NCI-H1436 treated with DMSO at 0.1 percent for 48 hours (cell line): Measurements from ENCODE around the gene RIMS4.

Experiments used
- DNase-seq: peaks from one replicate; lab custom pipeline; 2025; lab: John Stamatoyannopoulos, UW

Gene RIMS4

DNA sequence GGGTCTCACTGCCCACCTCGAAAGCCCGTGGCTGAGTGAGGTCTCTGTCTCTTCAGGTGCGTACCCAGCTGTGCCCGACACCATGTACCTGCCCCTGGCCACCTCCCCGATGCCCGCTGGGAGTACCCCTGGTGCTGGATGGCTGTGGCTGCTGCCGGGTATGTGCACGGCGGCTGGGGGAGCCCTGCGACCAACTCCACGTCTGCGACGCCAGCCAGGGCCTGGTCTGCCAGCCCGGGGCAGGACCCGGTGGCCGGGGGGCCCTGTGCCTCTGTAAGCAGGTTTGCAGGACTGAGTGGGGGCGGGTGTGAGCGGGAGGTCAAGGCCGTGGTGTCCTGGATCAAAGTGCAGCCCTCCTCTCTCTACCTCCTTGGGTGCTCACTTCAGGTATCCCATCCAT, 90.5 kb downstream of the RIMS4 start:
- no peak for DNase-seq

DNA sequence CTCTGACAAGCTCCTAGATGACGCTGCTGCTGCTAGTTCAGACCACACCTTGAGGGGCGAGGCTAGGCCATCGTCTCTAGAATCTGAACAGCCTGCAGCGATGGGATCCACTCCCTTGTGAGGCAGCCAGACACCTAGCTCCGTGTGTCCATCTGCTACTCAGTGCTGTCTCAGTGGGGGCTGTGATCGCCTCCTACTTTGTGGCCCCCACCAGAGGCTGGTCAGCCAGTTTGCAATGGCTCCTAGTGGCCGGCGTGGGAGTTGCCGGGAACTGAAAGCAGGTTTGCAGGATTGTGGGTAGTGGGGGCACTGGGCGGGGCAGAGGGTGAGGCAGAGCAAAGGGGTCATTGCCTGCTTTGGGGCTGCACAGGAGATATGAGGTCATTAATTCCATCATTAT, 92.4 kb downstream of the RIMS4 start:
- no peak for DNase-seq

DNA sequence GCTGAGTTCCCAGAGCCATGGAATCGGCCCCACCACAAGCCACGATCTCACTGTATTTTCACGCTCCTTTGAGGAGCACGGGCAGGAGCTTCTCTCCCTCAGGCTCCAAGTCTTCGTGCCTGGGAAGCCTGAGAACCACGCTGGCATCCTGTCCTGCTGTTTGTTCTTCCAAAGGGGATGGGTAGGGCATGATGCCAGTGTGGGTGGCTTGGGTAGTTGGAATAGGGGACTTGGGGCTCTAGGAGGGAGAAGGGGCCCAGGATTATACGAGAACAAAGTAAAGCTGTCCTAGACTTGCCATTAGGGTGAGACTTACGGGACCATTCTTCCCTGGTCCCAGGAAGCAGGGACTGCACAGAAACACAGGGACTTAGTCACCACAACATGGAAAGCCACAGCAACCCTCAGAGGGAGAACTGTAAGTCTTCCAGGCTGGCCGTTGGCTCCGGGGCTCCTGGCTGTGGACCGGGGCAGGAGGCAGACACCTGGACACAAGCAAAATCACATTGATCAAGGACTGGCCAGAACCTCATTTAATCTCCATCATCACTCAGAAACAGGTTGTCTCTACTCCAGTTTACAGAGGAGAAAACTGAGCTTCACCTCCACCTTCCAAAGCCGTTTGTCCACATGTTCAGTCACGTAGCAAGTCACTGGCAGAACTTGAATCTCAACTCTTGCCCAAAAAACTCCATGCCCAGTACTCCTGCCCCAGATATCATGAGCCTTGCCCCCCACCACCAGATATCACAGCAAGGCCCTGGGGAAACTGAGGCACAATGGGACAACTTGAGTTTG, 93.8 kb downstream of the RIMS4 start:
- no peak for DNase-seq

DNA sequence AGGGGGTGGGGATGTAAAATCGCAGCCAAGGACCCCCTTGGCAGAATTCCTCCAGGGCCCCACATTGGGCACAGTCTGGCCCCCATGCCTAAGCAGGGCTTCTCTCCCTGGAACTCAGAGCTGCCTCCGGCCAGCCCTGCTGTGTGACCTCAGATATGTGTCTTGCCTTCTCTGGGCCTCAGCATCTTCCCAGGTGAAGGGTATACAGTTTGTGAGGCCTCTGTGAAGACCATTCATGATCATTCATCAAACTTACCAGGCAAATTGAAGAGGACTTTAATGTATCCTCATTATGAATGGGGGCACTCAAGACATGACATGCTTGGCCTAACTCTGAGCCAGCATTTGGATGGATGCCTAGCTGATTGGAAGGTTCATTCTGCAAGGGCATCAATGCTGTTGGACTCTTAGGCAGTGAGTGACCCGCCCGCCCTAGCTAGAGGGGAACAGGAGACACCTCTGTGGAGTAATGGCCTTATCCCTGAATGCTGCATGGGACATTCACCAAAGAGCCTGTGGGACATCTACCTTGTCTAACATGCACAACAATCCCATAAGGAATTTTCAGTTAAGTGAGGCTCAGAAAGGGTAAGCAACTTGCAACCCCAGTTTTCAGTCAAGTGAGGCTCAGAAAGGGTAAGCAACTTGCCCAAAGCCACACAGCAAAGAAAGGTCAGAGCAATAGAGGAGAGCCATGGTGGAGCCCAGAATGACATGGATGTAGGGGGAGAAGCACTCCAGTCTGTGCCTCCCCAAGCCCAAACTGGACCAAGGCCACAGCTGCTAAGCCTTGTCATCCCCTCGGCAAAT, 94.6 kb downstream of the RIMS4 start:
- DNase-seq = no peak

DNA sequence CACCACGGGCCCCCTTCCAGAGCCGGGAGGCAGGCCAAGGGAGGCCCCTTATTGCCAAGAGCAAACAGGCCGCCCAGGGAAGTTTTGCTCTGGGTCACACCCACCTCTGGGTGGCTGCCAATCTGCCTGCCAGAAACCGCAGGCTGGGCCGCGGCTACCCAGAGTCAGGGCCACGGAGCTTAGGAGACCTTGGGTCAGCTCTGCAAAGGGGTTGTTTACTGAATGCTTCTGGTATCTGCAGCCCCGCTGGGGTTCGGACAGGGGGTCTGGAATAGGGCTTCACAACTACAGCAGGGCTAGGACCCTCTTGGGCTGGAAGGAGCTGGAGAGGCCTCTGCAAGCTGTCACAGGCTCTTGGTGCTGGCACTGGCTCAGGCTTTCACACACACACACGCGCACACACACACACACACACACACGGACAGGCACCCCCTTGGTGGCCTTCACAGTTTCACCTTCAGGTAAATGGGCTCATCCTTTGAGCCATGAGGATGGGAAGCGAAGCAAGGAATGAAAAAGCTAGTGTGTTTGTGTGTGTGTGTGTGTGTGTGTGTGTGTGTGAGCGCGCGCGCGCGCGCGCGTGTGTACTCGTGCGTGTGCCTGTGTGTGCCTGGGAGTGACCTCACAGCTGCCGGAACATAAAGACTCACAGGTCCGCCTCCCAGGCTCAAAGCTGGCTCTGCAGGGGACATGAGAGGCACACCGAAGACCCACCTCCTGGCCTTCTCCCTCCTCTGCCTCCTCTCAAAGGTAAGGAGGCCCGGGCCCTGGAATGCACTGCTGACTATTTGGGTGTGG, 95.4 kb downstream of the RIMS4 start, which contains the start of gene CCN5:
CCN5 (plus strand) TSS at position 669 of the 798 bp plus-strand sequence; CDS start at position 691, 22 bp downstream.
- DNase-seq = no peak

- DNase-seq = no peak
Observed at GRCh38 chr20:44714102-44714700, 96.1 kb downstream of the RIMS4 start.

- no peak for DNase-seq
Observed at GRCh38 chr20:44711237-44711636, 99.1 kb downstream of the RIMS4 start.

DNA sequence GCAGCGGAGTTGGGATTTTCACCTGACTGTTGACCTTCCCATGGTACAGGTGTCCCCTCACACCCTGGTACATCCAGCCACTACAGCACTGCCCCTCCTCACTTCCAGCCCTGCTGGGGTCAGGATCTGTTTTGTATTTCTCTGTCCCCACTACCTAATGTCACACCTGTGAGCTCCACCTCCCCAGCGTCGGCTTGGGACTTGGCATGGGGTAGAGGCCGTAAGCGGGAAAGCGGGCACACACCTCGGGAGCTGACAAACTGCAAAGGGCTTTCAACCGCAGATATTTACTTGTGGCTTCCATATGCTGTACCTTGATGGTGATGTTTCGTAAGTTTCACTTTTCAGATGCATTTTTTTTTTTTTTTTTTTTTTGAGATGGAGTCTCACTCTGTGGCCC, 100.5 kb downstream of the RIMS4 start:
- DNase-seq = no peak

GRCh38 chr20:44709380-44709779, 101.0 kb downstream of the RIMS4 start:
- DNase-seq = no peak

- DNase-seq = no peak
Observed at GRCh38 chr20:44707018-44707579, 103.2 kb downstream of the RIMS4 start.

- DNase-seq = no peak
Observed at GRCh38 chr20:44706301-44707017, 103.9 kb downstream of the RIMS4 start.

DNA sequence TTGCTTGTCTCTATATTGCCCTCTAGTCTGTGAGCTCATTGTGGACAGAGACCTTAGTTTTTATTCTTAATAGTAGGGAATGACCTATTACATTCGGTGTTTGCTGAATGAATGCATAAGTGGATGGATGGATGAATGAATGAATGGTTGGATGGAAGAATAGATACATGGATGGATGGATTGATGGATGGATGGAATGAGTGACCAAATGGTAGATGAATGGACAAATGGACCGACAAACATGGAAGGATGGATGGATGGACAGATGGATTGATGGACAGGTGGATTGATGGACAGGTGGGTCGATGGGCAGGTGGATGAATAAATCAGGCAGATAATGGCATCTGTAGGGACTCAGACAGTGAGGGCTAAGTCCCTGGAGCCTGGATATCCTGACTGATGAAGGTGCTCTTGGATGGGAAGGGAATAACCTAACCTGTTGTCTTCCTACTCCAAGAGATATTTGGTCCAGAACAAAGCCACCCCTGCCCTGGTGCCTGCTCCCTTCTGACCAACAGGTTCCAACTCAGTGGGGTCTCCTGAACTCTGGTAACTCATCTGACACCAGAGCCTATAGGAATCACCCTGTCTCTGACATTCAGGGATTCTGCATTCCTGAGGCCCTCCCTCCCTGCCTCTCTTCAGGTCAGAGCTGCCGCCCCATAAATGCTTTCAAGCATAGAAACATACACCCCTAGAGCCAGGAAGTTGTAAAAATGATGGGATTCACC, 104.8 kb downstream of the RIMS4 start:
- DNase-seq = no peak

GRCh38 chr20:44704551-44704971, 105.8 kb downstream of the RIMS4 start:
- DNase-seq = no peak

GRCh38 chr20:44703956-44704488, 106.3 kb downstream of the RIMS4 start:
- DNase-seq = no peak

- no peak for DNase-seq
Observed at GRCh38 chr20:44703183-44703925, 107.0 kb downstream of the RIMS4 start.

DNA sequence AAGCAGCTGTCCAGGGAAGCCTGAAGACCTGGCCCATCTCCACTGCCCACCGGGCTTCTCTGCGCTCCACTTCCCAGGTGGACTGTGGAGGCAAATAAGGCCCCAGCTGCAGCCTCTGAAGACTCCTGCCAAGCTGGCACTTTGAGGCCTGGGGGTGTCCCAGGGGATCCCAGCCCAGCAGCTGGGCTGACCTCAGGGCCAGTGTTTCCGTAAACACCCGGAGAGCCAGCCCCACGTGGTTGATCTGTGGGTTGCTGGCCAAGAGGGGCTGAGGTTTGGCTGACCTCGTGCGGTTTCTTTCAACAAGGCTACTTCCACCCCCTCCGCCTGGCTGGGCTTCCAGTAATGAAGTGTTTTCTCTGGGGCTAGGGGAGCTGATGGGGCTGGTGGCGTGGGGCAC, 107.6 kb downstream of the RIMS4 start:
- DNase-seq = no peak

DNA sequence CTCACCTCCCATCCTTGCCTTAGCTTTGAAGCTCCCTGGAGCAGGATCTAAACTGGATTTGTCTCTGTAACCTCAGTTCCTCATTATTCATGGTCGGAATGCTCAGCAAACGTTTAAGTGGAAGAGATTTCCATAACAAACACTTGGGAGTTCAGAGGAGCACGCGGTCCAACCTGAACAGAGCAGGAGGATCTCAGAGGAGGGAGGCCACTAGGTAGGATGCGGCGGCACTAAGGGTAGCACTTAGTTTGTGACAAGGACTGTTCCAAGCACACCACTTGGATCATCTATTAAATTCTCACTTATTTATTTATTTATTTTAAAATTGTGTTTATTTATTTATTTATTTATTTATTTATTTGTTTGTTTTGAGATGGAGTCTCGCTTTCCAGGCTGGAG, 108.5 kb downstream of the RIMS4 start:
- DNase-seq = no peak
